NCI-H1694 treated with DMSO at 0.1 percent for 48 hours (cell line): ENCODE results near the gene NOX4.
"Not testable (repeated sequence)": the region's sequence is repeated elsewhere in the genome, so short reads cannot be mapped to it uniquely, and the experiment has no call there.

ENCODE experiments used
- DNase-seq: peaks from one replicate; lab custom pipeline; 2025; lab: John Stamatoyannopoulos, UW

NOX4 gene

GRCh38 chr11:89458716-89459115, 32.5 kb downstream of the NOX4 start:
- DNase-seq = no peak

GRCh38 chr11:89457190-89457589, 34.0 kb downstream of the NOX4 start:
- no peak for DNase-seq

- DNase-seq = no peak
Observed at GRCh38 chr11:89456681-89457080, 34.5 kb downstream of the NOX4 start.

DNA sequence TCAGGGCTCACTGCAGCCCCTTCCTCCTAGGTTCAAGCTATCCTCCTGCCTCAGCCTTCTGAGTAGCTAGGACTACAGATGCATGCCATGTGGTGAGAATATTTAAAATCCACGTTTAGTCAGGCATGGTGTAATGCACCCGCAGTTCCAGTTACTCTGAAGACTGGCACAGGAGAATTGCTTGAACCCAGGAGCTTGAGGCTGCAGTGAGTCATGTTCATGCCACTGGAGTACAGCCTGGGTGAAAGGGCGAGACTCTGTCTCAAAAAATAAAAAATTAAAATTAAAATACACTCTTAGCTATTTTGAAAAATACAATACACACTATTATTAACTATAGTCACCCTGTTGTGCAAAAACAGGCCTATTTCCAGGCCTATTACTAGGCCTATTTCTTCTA, 38.4 kb downstream of the NOX4 start:
- DNase-seq = no peak

DNA sequence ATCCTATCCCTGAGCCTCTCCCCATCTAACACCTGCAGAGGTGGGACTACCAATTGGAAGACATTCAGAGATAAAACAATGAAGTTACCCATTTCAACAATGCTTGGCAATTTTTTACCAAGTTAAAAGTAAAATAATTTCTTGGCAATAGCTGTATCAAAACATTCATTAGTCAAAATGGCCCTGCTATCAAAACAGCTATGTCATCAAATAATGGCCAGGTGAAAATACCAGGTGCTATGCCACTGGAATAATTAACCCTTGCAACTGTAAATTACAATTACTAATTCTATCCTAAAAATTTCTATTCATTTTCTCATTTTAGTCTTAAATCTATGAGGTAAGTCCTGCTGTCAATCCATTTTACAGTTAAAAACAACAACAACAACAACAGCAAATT, 43.3 kb downstream of the NOX4 start:
- DNase-seq = no peak

GRCh38 chr11:89443361-89444322, 47.5 kb downstream of the NOX4 start:
- DNase-seq = no peak

DNA sequence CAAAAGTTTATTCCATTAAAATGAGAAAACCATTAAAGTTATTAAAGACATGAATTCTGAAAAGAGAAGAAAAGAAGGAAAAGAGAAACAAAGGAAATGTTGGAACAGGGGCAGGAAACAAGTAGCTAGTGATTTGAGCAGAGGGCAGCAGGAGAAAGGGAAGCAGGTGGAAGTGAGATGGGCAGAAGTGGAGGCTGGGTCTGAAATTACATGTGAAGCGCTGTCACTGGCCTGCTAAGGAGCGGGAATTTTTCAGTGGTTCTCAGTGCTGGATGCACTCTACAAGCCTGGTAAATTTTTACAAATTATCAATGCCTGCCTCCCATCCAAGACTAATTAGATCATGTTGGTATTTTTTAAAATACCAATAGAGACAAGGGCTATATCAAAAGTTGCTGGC, 48.4 kb downstream of the NOX4 start:
- DNase-seq = no peak

GRCh38 chr11:89441606-89442005, 49.6 kb downstream of the NOX4 start:
- no peak for DNase-seq

DNA sequence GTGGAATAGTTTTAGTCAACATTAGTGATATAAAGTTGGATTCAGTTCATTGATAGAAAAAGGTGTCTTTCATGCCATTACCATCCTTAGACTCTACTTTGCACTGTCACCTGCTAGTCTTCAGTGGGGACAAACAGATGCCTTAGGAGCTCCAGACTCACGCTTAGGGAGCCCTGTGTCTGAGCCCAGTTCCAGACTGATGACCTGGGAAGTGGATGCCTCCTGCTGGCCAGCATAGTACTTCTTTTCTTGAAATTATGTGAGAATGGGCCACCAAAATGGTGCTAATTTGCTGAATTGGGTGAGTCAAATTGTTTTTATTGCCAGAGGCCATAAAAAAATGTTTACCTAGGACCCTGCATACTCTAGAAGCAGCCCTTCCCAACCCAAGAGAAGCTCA, 53.9 kb downstream of the NOX4 start:
- DNase-seq = no peak

GRCh38 chr11:89436071-89436470, 55.1 kb downstream of the NOX4 start:
- DNase-seq = no peak

DNA sequence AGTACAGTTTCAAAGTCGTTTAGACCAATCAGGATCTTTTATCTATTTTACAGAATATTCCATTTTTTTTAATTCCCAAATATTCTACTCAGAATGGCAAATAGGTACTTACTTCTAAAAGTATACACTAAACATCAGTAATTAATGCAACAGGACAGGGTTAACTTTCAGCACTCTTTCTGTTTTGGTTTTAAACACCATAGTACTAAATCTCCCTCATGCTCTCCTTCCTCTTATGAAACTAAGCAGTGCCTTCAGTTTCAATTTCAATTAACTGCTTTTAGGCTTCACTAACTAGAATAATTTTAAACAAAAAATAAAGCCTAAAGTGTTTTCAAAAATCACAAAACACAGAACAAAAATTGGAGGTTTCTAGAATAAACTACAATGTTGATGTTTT, 57.9 kb downstream of the NOX4 start:
- no peak for DNase-seq

- not testable (repeated sequence) for DNase-seq
Observed at GRCh38 chr11:89432182-89432581, 59.0 kb downstream of the NOX4 start.

GRCh38 chr11:89426501-89426900, 64.7 kb downstream of the NOX4 start:
- not testable (repeated sequence) for DNase-seq

DNA sequence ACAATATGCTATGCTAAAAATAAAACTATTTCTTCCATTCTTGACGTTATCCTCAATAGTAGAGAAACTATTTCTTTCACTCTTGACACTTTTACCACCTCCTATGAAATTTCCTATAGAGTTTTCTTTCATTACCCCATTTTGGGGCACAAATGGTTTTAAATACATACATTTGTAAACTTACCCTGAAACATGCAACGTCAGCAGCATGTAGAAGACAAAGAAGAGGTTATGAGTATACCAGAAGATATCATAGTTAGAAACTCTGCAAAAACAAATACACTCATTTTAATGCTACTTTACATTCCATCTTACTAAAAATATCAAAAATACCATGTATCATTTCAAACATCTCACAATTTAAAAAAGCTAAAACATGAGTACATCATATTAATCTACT, 69.5 kb downstream of the NOX4 start:
- DNase-seq = no peak

- no peak for DNase-seq
Observed at GRCh38 chr11:89420981-89421380, 70.2 kb downstream of the NOX4 start.

- DNase-seq = no peak
Observed at GRCh38 chr11:89416961-89417360, 74.2 kb downstream of the NOX4 start.

DNA sequence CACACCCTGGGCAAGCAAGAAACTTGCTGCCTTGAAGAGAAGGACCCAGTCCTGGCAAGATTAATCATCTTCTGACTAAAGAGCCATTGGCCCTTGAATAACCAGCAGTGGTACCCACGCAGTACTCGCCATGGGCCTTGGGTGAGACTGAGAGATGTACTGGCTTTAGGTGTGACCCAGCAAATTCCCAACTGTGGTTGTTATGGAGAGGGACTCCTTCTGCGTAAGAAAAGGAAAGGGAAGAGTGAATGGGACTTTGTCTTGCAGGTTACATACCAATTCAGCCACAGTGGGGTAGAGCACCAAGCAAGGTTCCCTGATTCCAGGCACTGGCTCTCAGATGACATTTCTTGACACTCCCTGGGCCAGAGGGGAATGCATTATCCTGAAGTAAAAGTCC, 80.1 kb downstream of the NOX4 start:
- DNase-seq = not testable (repeated sequence)

DNA sequence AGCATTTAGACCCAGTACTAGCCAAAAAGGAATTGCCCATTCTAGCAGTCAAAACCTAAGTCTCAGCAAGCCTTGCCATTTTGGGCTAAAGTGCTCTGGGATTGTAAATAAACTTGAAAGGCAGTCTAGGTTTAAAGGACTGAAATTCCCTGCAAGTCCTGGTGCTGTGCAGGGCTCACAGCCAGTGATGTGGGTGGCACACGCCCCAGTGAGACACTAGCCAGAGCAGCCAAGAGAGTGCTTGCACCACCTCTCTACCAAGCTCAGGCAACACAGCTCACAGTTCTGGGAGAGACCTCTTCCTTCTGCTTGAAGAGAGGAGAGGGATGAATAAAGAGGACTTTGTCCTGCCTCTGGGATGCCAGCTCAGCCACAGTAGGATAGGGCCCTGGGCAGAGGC, 80.5 kb downstream of the NOX4 start:
- not testable (repeated sequence) for DNase-seq

GRCh38 chr11:89408441-89408840, 82.7 kb downstream of the NOX4 start:
- not testable (repeated sequence) for DNase-seq

- DNase-seq = no peak
Observed at GRCh38 chr11:89405629-89406028, 85.5 kb downstream of the NOX4 start.

DNA sequence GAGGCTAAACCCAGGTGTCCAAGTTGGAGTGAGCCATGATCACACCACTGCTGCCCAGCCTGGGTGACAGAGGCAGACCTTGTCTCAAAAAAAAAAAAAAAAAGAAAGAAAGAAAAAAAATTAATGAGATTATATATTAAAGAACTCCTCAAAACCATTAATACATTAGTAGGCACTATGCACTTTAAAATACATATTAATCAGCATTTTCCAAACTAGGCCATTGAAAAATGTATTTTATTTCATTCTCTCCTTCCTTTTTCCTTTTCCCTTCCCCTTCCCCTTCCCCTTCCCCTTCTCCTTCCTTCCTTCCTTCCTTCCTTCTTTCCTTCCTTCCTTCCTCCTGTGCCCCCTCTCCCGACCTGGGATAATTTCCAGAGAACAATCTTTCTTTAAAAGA, 99.5 kb downstream of the NOX4 start:
- DNase-seq = not testable (repeated sequence)

GRCh38 chr11:89387501-89387900, 103.7 kb downstream of the NOX4 start:
- DNase-seq = not testable (repeated sequence)

- DNase-seq = not testable (repeated sequence)
Observed at GRCh38 chr11:89382986-89383385, 108.2 kb downstream of the NOX4 start.

DNA sequence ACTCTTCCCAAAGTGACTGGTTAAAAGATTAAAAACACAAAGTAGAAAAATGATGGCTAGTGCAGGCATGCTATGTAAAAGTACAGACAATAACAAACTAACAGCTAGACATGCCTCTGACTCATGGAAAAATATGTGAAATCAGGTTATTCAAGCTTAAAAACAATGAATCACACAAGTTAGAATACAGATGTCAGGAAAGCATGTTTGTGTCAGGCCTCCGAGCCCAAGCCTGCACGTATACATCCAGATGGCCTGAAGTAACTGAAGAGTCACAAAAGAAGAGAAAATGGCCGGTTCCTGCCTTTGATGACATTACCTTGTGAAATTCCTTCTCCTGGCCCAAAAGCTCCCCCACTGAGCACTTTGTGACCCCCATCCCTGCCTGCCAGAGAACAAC, 110.1 kb downstream of the NOX4 start:
- no peak for DNase-seq
